ENCODE data around the gene CRACDL.

DNA sequence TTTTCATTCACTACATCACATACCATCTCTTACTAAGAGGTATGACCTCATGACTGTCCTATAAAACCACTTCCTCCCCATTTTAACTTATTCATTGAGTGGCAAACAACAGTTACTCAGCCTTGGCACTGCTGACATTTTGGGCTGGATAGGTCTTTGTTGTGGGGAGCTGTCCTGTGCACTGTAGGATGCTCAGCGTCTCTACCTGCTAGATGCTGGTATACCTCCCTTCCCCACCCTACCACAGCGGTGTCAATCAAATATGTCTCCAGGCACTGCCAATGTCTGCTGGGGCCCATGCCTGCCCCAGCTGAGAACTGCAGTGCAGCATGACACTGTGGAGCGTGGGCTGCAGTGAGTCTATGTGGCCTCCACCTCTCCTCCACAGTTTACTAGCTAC lies 128.8 kb downstream of the CRACDL start:
- TF ChIP-seq, protein P1, sequence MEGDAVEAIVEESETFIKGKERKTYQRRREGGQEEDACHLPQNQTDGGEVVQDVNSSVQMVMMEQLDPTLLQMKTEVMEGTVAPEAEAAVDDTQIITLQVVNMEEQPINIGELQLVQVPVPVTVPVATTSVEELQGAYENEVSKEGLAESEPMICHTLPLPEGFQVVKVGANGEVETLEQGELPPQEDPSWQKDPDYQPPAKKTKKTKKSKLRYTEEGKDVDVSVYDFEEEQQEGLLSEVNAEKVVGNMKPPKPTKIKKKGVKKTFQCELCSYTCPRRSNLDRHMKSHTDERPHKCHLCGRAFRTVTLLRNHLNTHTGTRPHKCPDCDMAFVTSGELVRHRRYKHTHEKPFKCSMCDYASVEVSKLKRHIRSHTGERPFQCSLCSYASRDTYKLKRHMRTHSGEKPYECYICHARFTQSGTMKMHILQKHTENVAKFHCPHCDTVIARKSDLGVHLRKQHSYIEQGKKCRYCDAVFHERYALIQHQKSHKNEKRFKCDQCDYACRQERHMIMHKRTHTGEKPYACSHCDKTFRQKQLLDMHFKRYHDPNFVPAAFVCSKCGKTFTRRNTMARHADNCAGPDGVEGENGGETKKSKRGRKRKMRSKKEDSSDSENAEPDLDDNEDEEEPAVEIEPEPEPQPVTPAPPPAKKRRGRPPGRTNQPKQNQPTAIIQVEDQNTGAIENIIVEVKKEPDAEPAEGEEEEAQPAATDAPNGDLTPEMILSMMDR (IDR thresholded peaks at IDR 0.05) = no peak
- TF ChIP-seq POLR2A (IDR thresholded peaks at IDR 0.05) = no peak
